NCI-H1436 (cell line): ENCODE results near the gene CLDN6.

ENCODE experiments used
- DNase-seq: peaks from one replicate; lab custom pipeline; 2025; lab: John Stamatoyannopoulos, UW

Gene CLDN6

DNA sequence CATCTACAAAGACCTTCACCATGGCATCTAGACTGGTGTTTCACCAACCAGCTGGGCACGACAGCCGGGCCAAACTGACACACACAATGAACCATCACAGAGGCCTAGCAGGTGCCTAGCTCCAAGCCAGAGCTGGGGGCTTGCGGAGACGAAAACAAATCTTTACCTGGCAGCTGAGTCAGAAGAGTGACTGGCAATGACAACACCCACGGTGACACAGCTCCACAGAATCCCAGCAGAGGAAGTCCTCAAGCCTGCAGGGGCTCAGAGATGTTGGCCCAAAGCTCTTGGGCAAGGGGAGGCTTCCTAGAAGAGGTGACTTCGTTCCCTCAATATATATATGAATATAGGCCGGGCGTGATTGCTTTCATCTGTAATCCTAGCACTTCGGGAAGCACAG lies 33.5 kb upstream of the CLDN6 start:
- DNase-seq, result no peak

DNA sequence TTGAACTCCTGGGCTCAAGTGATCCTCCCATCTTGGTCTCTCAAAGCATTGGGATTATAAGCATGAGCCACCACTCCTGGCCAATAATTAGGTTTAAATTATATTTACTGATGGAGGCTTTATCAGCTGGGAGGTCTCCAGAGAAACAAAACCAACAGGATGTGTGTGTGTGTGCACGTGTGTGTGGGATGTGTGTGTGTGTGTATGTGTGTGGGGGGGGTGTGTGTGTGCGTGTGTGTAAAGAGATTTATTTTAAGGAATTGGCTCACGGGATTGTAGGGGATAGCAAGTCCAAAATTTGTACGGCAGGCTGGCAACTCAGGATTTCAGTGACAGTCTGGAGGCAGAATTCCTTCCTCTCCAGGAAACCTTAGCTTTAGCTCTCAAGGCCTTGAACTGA lies 33.0 kb upstream of the CLDN6 start:
- no peak for DNase-seq

DNA sequence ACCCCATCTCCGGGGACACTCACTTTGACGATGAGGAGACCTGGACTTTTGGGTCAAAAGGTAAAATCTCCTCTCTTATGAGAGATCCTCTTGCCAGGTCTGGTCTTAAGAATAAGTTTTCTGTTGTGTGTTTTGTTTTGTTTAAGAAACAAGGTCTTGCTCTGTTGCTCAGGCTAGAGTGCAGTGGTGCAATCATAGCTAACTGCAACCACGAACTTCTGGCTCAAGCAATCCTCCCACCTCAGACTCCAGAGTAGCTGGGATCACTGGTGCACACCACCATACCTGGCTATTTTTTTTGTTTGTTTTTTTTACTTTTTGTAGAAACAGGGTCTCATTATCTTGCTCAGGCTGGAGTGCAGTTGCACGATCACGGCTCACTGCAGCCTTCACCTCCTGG lies 32.5 kb upstream of the CLDN6 start:
- no peak for DNase-seq

DNA sequence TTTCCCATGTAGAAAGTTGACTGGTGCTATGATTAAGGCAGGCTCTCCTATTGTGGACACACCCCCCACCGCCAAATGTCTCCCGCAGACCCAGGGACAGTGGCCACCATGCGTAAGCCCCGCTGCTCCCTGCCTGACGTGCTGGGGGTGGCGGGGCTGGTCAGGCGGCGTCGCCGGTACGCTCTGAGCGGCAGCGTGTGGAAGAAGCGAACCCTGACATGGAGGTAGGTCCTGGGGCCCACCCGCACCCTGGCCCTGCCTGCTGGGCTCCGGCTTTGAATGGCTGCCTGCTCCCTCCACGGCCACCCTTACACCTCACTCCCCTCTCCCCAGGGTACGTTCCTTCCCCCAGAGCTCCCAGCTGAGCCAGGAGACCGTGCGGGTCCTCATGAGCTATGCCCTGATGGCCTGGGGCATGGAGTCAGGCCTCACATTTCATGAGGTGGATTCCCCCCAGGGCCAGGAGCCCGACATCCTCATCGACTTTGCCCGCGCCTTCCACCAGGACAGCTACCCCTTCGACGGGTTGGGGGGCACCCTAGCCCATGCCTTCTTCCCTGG lies 32.0 kb upstream of the CLDN6 start:
- DNase-seq, result no peak

DNA sequence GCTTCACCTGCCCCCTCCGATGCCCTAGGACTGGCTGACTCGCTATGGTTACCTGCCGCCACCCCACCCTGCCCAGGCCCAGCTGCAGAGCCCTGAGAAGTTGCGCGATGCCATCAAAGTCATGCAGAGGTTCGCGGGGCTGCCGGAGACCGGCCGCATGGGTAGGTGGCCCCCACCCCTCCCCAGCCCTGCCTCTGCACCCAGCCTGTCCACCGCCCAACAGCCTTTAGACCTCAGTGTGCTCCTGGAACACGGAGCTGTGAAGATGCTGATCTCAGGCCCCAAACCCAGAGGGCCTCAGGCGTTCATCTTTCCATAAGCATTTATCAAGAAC lies 29.4 kb upstream of the CLDN6 start:
- DNase-seq, result no peak

DNA sequence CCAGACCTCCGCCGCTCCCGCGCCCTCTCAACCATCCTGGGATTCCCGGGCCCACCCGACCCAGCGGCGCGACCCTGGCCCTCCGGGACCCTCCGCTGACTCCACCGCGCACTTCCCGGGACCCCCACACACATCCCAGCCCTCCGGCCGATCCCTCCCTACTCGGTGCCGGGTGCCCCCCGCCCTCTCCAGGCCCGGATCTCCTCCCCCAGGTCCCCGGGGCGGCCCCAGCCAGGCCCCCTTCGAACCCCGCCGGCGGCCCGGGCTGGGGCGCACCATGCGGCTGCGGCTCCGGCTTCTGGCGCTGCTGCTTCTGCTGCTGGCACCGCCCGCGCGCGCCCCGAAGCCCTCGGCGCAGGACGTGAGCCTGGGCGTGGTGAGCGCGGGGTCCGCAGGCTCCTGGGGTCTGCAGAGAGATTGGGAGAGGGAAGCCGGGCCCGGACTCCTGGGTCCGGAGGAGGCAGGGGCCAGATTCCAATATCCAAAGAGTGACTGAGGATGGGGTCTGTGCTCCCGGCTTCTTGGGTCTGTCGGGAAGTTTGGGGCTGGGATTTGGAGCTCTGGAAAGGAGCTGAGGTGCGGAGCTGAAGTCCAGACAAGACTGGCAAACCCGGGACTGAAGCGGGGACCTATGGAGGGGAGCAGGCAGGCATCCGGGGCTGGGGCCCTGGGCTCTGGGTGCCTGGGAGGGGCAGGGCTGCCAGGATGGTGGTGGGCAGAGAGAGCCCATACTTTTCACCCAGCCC lies 28.8 kb upstream of the CLDN6 start:
- DNase-seq, result no peak

DNA sequence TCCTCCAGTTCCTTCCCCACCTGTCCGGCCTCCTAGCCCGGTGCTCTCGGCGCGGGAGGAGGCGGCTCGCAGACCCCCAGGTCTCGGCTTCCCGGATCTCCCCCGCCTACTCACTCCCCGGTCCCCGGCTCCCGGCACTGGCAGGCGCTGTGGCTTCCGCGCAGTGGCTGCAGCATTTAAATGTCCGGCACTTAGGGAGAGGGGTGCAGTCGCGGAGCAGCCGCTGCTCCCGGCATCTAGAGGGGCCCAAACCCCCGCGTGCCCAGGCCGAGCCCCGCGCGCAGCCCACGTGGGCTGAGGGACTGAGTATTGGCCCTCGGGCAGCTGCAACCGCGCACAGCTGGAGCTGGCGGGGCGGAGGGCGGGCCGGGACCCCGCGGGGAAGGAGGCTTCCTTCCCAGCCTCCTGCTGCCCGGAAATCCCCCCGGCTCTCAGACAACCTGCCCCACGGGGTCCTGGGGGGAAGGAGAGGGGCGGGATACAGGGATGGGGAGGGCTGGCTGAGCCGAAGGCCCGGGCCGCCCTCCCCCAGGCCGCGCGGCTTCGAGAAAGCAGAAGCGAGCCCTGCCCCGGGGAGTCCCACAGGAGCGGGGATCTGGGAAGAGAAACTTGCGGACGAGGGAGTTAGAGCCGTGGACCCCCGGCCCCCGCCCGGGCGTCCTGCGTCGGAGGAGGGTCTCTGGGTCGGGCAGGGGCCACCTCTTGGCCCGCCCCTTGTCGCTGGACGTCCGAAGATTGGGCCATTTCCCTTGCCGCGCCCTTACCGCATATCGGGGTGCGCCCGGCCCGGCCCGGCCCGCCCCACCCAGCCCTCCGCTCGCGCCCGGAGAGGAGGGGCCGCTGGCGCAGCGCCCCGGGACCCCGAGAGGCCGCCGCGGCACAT lies 28.0 kb upstream of the CLDN6 start, which contains the start of gene MMP25:
TSS of gene MMP25 (plus strand) at position 804 of the 883 bp plus-strand sequence. CDS start 357 bp downstream, outside the sequence.
- DNase-seq, result no peak

DNA sequence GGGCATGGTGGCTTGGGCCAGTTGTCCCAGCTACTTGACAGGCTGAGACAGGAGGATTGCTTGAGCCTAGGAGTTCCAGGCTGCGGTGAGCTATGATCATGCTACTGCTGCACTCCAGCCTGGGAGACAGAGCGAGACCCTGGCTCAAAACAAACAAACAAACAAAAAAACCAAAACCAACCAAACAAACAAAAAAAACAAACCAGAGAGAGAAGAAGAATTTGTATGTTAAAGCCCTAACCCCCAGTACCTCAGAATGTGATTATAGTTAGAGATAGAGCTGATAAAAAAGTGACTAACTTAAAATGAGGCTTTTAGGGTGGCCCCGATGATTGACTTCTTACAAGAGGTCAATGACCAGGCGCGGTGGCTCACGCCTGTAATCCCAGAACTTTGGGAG lies 26.7 kb upstream of the CLDN6 start:
- DNase-seq, result no peak

DNA sequence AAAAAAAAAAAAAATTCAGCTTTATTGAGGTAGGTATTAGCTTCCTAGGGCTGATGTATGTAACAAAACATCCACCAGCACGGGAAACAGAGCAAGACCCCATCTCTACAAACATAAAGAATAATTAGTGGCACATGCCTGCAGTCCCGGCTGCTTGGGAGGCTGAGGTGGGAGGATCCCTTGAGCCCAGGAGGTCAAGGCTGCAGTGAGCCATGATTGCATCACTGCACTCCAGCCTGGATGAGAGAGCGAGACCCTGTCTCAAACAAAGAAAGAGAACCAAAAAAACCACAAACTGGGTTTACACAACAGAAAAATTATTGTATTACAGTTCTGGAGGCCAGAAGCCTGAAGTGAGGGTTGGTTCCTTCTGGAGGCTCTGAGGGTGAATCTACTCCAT lies 24.4 kb upstream of the CLDN6 start:
- no peak for DNase-seq

DNA sequence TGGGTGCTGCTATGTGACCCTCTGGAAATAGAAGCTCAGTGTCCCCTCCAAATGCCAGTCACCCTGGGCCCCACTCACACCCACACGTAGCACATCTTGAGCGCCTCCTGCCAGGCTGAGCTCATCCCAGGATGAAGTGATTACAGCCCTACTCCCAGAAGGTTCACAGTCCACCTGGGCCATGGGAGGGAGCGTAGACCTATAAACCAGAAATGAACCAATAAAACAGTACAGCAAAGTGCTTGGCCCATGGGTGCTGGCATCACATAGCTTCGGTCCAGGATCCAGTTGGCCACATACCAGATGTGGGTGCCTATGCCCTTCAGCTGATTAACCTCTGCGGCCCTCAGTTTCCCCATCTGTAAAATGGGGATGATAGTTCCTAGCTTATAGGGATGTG lies 20.9 kb upstream of the CLDN6 start:
- no peak for DNase-seq

DNA sequence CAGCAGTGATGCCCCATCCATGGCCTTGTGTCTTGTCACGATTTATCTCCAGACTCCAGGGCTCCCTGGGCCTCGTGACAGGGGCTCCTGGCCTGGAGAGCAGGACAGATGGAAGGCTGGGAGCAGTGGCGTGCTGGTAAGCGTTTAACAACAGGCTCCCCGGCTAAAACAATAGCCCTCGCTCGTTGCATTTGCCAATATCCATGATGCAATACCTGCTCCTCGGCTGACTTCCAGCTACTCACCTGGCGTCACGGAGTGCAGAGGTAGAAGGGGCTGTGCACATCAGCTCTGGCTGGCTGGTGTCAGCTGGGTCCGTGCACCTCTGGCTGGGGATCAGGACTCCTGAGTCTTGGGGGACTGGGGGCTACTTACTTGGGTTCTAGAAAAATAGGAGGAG lies 20.3 kb upstream of the CLDN6 start:
- no peak for DNase-seq

DNA sequence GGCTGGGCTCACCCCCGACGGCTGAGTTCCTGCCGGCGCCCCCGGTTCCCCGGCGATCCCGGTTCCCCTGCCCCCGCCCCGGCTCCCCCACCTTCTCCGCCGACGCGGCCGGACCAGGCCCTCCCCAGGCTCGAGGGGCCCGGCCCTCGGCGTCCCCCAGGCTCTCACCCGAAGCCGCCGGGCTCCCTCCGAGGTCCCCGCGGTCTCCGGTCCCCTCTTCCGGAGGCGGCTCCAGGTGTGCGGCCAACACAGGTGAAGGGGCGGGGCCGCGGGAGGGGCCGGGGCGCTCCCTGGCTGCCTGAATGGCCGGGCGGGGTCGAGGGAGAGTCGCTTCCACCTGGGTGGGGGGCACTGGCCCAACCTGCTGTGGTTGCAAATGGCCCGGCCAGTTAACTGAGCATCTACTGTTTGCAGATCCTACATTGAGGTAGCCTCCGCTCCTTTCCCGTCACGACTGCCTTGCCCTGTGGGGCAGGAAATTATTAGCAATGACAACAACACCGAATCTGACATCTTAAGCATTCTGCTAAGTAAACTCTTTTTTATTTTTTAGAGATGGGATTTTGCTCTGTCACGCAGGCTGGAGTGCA lies 18.8 kb upstream of the CLDN6 start, which contains the start of gene BICDL2:
TSS of gene BICDL2 (minus strand) at position 219 of the 590 bp plus-strand sequence. CDS start 1,448 bp downstream, outside the sequence.
- DNase-seq, result no peak

DNA sequence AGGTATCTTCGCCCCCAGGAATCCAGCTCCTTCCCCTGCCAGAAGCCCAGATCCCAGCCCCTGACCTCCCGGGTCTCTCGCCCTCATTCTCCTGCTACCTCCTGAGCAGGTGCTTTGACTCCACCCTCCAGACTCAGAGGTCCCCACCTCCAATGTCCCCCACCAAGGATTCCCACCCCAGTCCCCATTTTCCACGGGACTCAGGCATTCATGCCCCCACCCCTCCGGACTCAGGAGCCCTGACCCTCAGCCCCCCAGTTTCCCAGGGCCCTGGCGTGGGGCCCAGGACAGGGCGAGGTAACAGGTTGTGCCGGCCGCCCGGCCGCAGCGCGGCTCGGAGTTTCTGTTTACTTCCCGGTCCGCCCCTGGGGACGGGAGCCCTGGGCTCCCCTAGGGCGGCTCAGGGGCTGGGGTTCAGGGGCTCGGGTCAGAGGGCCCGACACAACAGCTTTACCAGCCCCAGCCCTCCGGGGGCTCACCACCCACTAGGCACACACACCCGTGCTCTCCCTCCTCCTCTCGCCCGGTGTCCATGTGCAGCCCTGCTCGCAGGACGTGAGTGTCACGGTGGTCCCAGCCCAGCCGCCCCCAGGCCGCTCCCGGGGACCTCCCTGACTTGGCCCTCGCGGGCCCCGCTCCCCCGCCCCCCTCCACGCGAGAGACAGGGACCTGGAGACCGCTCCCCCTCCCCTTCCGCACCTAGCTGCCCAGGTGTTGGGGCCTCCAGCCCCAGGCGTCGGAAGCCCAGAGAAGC lies 18.2 kb upstream of the CLDN6 start:
- no peak for DNase-seq

DNA sequence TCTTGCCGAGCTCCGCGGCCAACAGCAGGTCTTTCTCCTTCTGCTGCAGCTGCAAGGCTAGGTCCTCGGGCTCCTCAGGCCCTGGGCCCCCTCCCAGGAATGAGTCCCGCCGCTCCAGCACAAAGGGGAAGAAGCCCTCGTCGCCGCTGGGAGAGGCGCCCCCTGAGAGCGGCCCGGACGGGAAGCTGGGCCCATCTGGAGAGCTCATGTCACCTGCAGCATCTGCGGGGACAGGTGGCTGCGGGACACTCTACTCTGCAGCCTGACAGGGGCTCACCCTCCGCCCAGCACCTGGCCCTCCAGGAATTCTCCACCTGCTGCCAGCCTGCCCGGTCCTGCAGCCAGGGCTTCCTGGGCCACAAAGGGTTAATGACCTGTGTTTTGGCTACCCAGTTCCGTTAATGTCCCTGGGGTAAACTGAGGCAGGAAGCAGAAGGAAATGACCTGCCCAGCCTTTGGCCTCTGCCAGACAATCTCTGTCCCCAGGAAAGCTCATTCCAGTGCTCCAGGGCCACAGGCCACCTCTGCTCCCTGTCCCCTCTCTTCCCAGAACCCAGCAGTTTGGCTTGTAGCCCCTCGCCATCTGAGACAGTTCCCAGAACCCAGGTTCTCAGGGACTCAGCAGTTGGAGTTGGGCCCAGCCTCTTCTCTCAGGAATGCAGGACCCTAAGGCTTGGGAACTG lies 17.4 kb upstream of the CLDN6 start:
- no peak for DNase-seq

DNA sequence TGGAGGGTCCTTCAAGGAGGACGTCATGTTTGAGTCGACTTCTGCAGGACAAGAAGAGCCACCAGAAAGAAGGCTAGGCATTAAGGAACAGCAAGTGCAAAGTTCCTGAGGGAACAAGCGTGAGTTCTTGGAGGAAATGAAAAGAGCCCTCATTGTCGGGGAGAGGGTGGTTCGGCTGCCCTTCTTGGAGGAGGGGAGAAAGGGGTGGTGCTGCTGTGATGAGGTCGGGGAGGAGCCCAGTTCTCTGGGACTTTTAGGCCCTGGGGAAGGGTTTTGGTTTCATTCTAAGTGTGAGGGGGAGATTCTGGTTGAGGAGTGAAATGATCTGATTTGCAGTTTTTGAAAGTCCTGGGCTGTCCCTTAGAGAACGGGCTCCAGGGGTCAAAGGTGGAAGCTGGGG lies 14.6 kb upstream of the CLDN6 start:
- no peak for DNase-seq

DNA sequence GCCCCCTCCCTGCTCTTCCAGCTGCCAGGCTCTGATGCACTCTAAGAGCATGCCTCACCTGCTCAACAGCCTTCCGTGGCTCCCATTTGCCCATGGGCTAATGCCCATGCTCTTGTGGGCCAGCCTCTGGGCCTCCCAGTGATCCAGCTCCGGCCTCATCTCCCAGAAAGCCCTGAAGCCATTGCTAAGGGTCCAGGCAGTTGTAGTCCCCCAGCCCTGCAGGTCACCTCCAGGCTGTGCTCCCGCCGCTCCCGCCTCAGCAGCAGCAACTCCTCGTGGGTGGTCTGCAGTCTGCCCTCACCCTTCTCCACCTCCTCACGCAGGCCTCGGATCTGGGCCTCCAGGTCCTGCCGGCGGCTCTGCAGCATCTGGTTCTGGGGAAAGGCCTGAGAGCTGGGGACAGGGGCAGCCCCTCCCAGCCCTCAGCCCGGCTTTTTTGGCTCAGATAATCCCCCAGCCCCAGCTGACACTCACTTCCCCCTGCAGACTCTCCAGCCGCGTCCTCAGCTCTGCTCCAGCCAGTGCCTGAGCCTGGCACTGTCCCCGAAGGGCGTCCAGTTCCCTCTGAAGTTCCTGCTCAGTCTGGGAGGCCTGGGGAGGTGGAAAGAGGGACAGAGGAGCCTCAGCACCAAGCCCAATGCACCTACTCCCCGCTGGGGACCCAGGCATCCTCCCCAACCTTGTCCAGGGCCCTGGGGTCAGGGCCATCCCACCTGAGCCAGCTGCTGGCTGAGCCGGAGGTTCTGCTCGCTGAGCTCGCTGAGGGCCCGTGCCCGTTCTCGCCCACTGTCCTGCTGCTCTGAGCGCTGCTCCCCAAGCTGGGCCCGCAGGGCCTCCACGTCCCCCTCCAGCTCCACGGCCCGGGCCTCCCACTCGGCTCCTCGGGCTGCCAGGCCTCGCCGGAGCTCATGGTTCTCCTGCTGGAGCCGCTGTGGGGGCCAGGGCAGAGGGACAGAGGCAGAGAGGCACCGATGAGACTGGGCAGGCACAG lies 12.5 kb upstream of the CLDN6 start:
- no peak for DNase-seq

DNA sequence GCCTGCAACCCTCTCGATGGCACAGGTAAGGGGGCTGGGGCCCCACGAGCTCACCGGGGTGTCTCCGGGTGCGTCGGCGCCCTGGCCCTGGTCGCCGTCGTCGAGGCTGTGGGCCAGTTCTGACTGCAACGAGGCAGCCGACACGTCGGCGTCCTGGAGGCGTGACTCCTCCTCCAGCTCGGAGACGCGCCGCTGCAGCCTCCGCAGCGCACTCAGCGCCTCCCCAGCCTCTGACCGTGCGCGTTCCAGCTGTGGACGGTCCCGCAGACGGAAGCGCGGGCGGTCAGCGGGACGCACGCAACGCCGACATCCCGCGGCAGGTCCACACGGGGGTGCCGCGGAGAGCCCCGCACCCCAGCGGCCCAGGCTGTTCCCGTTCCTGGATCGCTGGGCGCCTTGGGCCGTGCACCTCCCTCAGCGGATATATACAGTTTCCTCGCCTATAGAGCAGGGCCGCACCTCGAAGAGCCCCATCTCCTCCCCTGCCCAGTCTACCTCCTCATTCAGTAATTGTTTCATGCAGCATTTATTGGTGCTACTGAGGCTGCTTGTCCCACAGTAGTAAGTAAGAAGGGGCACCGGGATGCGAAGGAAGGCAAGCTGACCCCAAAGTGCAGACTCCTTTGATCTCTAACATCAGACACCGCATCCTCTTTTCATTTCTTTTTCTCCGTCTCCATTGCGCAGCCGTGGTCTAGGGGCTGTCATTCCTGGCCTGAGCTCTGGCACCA lies 11.7 kb upstream of the CLDN6 start:
- DNase-seq, result peak; percentile 28

DNA sequence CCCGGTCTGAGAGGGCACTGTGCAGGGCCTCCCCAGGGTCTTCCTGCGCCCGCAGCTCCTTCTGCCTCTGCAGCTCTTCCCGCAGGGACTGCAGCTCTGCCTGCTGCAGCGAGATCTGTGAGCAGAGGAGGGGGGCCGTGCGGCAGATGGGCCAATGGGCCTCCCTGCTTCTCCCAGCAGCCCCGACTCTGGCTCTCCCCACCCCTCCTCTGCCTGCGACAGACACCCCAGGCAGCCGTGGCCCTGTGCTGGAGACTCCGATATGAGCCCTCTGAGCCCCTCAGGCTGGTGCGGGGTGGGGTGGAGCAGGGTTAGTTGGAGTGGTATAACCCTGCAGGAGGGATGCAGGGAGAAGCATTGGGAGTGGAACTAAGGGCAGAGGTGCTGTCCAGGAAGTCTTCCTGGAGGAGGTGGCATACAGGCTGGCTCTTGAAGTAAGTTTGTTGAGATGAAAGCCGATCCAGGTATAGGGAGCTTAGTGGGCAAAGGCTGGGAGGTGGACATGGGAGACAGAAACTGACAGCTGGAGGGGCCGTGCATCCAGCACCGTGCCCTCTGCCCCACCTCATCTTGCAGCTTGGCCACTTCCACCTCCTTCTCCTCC lies 10.8 kb upstream of the CLDN6 start:
- DNase-seq, result no peak
